MCF 10A (cell line): ENCODE results near the gene PARD3B. TPM values are rescaled to one million over a fixed set of nuclear protein-coding genes. Genes with fewer than 3 reads are reported as not detected.

ENCODE experiments used
- BruUV-seq: library from RNA; stranded (reverse); fragments of 400-500 nt; replicated peaks from 2 replicates; lab custom pipeline; 2021; lab: Mats Ljungman, UMichigan
- CTCF ChIA-PET: fragments of 300-600 bp; sonication (Branson Sonifier 250); formaldehyde crosslinking; extraction: SDS; loops from one replicate; lab custom pipeline; 2021; ENCODE audit warnings: antibody characterized with exemption, inconsistent platforms; lab: Yijun Ruan, JAX
- POLR2A ChIA-PET: fragments of 300-600, 350-650 bp; sonication (Branson Sonifier 250); formaldehyde crosslinking; extraction: SDS; loops from one replicate; lab custom pipeline; 2020; ENCODE audit warnings: antibody characterized with exemption, inconsistent platforms; lab: Yijun Ruan, JAX
- DNase-seq: peaks from one replicate; pipeline ENCODE4 v3.0.0-alpha.2; 2018; ENCODE audit not compliant: unreplicated experiment
- H3K27ac Mint-ChIP-seq: one replicate; pipeline ENCODE4 v1.8.0; 2022; ENCODE audit warnings: mild to moderate bottlenecking, low read depth, mixed read lengths; ENCODE audit not compliant: unreplicated experiment
- H3K27me3 Mint-ChIP-seq: one replicate; pipeline ENCODE4 v1.8.0; 2022; ENCODE audit warnings: mixed read lengths; ENCODE audit not compliant: insufficient read depth, unreplicated experiment
- H3K36me3 Mint-ChIP-seq: one replicate; pipeline ENCODE4 v1.8.0; 2022; ENCODE audit warnings: mild to moderate bottlenecking, moderate library complexity, mixed read lengths; ENCODE audit not compliant: insufficient read depth, unreplicated experiment
- H3K4me1 Mint-ChIP-seq: one replicate; pipeline ENCODE4 v1.8.0; 2022; ENCODE audit warnings: mixed read lengths; ENCODE audit not compliant: insufficient read depth, unreplicated experiment
- H3K4me3 Mint-ChIP-seq: one replicate; pipeline ENCODE4 v1.8.0; 2022; ENCODE audit warnings: mild to moderate bottlenecking, moderate library complexity, mixed read lengths; ENCODE audit not compliant: unreplicated experiment
- H3K9me3 Mint-ChIP-seq: one replicate; pipeline ENCODE4 v1.8.0; 2022; ENCODE audit warnings: mixed read lengths; ENCODE audit not compliant: unreplicated experiment
- CTCF ChIP-seq: fragments of 200-600 bp; IDR thresholded peaks from one replicate; pipeline ENCODE4 v1.8.0; 2022; ENCODE audit warnings: antibody characterized with exemption, mild to moderate bottlenecking; ENCODE audit not compliant: unreplicated experiment
- intact Hi-C: fragments of 100-400 bp; cut with micrococcal nuclease; formaldehyde crosslinking; loops from 2 replicates; pipeline ENCODE4 v1.14.1; 2022
- total RNA-seq: library from RNA; stranded (reverse); gene quantifications from 2 replicates; pipeline ENCODE4 v1.2.3, GENCODE V29; 2022

PARD3B gene
- total RNA-seq, 1 experiment from 2014 or later = 11.6 TPM

- intact Hi-C loops = no loop called here
- BruUV-seq = no TSS peak
- CTCF ChIA-PET = interaction anchor here (1.3 kb wide), 1 partner anchor 38 kb away, joined by 3 read pairs; no protein-coding TSS in a partner anchor
- H3K4me3 Mint-ChIP-seq = no peak overlapping the region
- H3K27ac Mint-ChIP-seq = no peak overlapping the region
- DNase-seq = peak; percentile 45
- H3K4me1 Mint-ChIP-seq = peaks cover 5% of the 10 kb centered on the region
- no peaks in the 10 kb centered on the region for H3K27me3 Mint-ChIP-seq
- no peaks in the 10 kb centered on the region for H3K36me3 Mint-ChIP-seq
- POLR2A ChIA-PET = interaction anchor here (0.6 to 3.4 kb wide), 5 partner anchors 8 to 69 kb away, joined by 3 to 20 read pairs (median 4); partner anchors contain the start of gene PARD3B
- H3K9me3 Mint-ChIP-seq = no peaks in the 10 kb centered on the region
- no peak for TF ChIP-seq CTCF
Measured at GRCh38 chr2:204533629-204534370, 11.5 kb upstream of the PARD3B start.

GRCh38 chr2:204535356-204535755 is 9.9 kb upstream of the PARD3B start:
- H3K4me1 Mint-ChIP-seq = peaks cover under 1% of the 10 kb centered on the region
- no peaks in the 10 kb centered on the region for H3K36me3 Mint-ChIP-seq
- H3K27ac Mint-ChIP-seq = no peak overlapping the region
- H3K27me3 Mint-ChIP-seq = no peaks in the 10 kb centered on the region
- no peaks in the 10 kb centered on the region for H3K9me3 Mint-ChIP-seq
- TF ChIP-seq CTCF = no peak
- POLR2A ChIA-PET = interaction anchor here (3.4 kb wide), 1 partner anchor 10 kb away, joined by 20 read pairs; the partner anchor contains the start of gene PARD3B
- BruUV-seq = no TSS peak
- CTCF ChIA-PET = no interaction called here
- intact Hi-C loops = no loop called here
- H3K4me3 Mint-ChIP-seq = no peak overlapping the region
- DNase-seq = no peak

- intact Hi-C loops = no loop called here
Measured at GRCh38 chr2:204535764-204536163, 9.5 kb upstream of the PARD3B start.

More at GRCh38 chr2:204535764-204536163, 9.5 kb upstream of the PARD3B start:
- BruUV-seq = no TSS peak
- ChIA-PET POLR2A (no interaction called here), CTCF (interaction anchor here (0.5 to 0.6 kb wide), 2 partner anchors 219 to 224 kb away, joined by 3 to 5 read pairs; no protein-coding TSS in a partner anchor)
- H3K4me1 Mint-ChIP-seq = no peaks in the 10 kb centered on the region
- no peaks in the 10 kb centered on the region for H3K9me3 Mint-ChIP-seq
- no peak overlapping the region for H3K27ac Mint-ChIP-seq
- no peak for TF ChIP-seq CTCF
- no peaks in the 10 kb centered on the region for H3K36me3 Mint-ChIP-seq
- H3K4me3 Mint-ChIP-seq = no peak overlapping the region
- no peaks in the 10 kb centered on the region for H3K27me3 Mint-ChIP-seq
- no peak for DNase-seq
